Panc1 (cell line): ENCODE measurements around the gene KASH5. TPM values are rescaled to one million over a fixed set of nuclear protein-coding genes. Genes with fewer than 3 reads are reported as not detected.
A peak's percentile ranks its signal among the peaks of the same experiment; 100 is the strongest.

ENCODE experiments used
- ATAC-seq: fragments of 200-7000 bp; cut with Tn5 transposase; 2 replicates; pipeline ENCODE4 v1.9.1; 2020; ENCODE audit warnings: mild to moderate bottlenecking, moderate library complexity
- Bru-seq: library from RNA; stranded (reverse); fragments of 400-500 nt; gene quantifications from one replicate; lab custom pipeline; 2021; lab: Mats Ljungman, UMichigan
- BruChase-seq, 2 experiments: library from RNA; stranded (reverse); fragments of 400-500 nt; gene quantifications; one replicate each; lab custom pipeline; 2021; lab: Mats Ljungman, UMichigan
- BruUV-seq: library from RNA; stranded (reverse); fragments of 400-500 nt; replicated peaks from 2 replicates; lab custom pipeline; 2021; lab: Mats Ljungman, UMichigan
- CTCF ChIA-PET: fragments of 300-600 bp; sonication (Branson Sonifier 250); formaldehyde crosslinking; loops from one replicate; lab custom pipeline; 2022; ENCODE audit warnings: antibody characterized with exemption; lab: Charles Lee
- POLR2A ChIA-PET: fragments of 300-600 bp; sonication (Branson Sonifier 250); formaldehyde crosslinking; loops from one replicate; lab custom pipeline; 2022; ENCODE audit warnings: antibody characterized with exemption; lab: Charles Lee
- DNase-seq: peaks from one replicate; pipeline ENCODE4 v3.0.0-alpha.2; 2010; ENCODE audit warnings: low read depth, low spot score
- H3K27ac ChIP-seq: 2 replicates; pipeline ENCODE4 v1.5.1; 2011; ENCODE audit warnings: mild to moderate bottlenecking, low read length, inconsistent platforms
- H3K27me3 ChIP-seq: fragments of 200-500 bp; sonication (Bioruptor generic); 2 replicates; pipeline ENCODE4 v1.6.0; 2014; ENCODE audit warnings: low read length, inconsistent platforms; ENCODE audit not compliant: control insufficient read depth, insufficient read depth
- H3K36me3 ChIP-seq: fragments of 200-500 bp; sonication (Bioruptor generic); 2 replicates; pipeline ENCODE4 v1.5.1; 2014; ENCODE audit warnings: inconsistent platforms, mild to moderate bottlenecking, low read length, moderate library complexity; ENCODE audit not compliant: control insufficient read depth, insufficient read depth
- H3K4me1 ChIP-seq: 2 replicates; pipeline ENCODE4 v1.5.1; 2011; ENCODE audit warnings: inconsistent platforms, mild to moderate bottlenecking, low read length, moderate library complexity; ENCODE audit not compliant: control insufficient read depth, insufficient read depth
- H3K4me3 ChIP-seq, 2 experiments: 2 replicates each; pipeline ENCODE4 v1.5.1; 2011 to 2012; ENCODE audit warnings: low read depth in 2 of 2, low read length in 2 of 2, mild to moderate bottlenecking in 2 of 2, inconsistent platforms in 1 of 2, moderate library complexity in 1 of 2
- H3K9me3 ChIP-seq: fragments of 200-500 bp; sonication (Bioruptor generic); 2 replicates; pipeline ENCODE4 v1.5.1; 2014; ENCODE audit warnings: low read depth, mild to moderate bottlenecking, inconsistent platforms, low read length, moderate library complexity; ENCODE audit not compliant: control insufficient read depth, insufficient read depth
- CTCF ChIP-seq: fragments of 450-650 bp; IDR thresholded peaks from 2 replicates; pipeline ENCODE4 v1.5.1; 2017; ENCODE audit warnings: mild to moderate bottlenecking
- POLR2AphosphoS5 ChIP-seq: IDR thresholded peaks from 2 replicates; pipeline ENCODE4 v1.6.1; 2012; ENCODE audit warnings: mild to moderate bottlenecking, low read depth, low read length, moderate library complexity
- REST ChIP-seq, 2 experiments: IDR thresholded peaks; 2 replicates each; pipeline ENCODE4 v1.6.1; 2011 to 2012; ENCODE audit warnings: low read depth in 2 of 2, control low read depth in 1 of 2, low read length in 1 of 2, mild to moderate bottlenecking in 1 of 2, moderate library complexity in 1 of 2; ENCODE audit not compliant: insufficient read depth in 1 of 2
- SIN3A ChIP-seq: IDR thresholded peaks from 2 replicates; pipeline ENCODE4 v1.6.1; 2012; ENCODE audit warnings: low read depth, mild to moderate bottlenecking, low read length, moderate library complexity, borderline replicate concordance; ENCODE audit not compliant: insufficient read depth
- TCF7L2 ChIP-seq: IDR thresholded peaks from 2 replicates; pipeline ENCODE4 v1.6.1; 2011; ENCODE audit warnings: mild to moderate bottlenecking, low read depth, low read length, inconsistent platforms
- in situ Hi-C: cut with HindIII; loops from 2 replicates; pipeline ENCODE4 v1.10.0; 2016; ENCODE audit warnings: low sequenced_read_pairs, low pct_unique_long_range_greater_than_20kb
- intact Hi-C: fragments of 100-400 bp; cut with micrococcal nuclease; formaldehyde crosslinking; loops from one replicate; pipeline ENCODE4 v1.10.0; 2022; ENCODE audit not compliant: unreplicated experiment
- long read RNA-seq: library from polyadenylated mRNA; unstranded; transcript quantifications from one replicate; pipeline ENCODE4 v2.0.0, GENCODE V29; 2021; ENCODE audit not compliant: unreplicated experiment
- polyA plus RNA-seq: library from polyadenylated mRNA; unstranded; fragments of >200 nt; gene quantifications from one replicate; pipeline ENCODE4 v1.2.1, GENCODE V29; 2012; ENCODE audit warnings: missing spikeins; ENCODE audit not compliant: insufficient read length
- total RNA-seq: library from RNA; stranded (reverse); gene quantifications from one replicate; pipeline ENCODE4 v1.2.1, GENCODE V29; 2021; ENCODE audit not compliant: unreplicated experiment

KASH5 gene
- not detected for total RNA-seq
- 0.29 TPM for polyA plus RNA-seq
- Bru-seq, nascent RNA = percentile 12 among the genes with signal in this experiment
- percentile 9 among the genes with signal in this experiment for BruChase-seq, experiment 1, labeled RNA remaining after a 2-hour chase
- BruChase-seq, experiment 2, labeled RNA remaining after a 6-hour chase = percentile 6 among the genes with signal in this experiment
- long read RNA-seq = 0 reads

GRCh38 chr19:49387936-49388372 is at the start of gene KASH5:
Gene KASH5, plus strand, starts transcription at chr19:49388249. Its CDS starts 2,635 bp downstream, at chr19:49390884.
- peak; percentile 51; the same call in 1 of the 2 replicates for ATAC-seq
- DNase-seq = no peak
- ChIA-PET POLR2A (no interaction called here), CTCF (interaction anchor here (1.0 kb wide), 1 partner anchor 54 kb away, joined by 3 read pairs; no protein-coding TSS in a partner anchor)
- Histone ChIP-seq H3K27me3 (no peaks in the 10 kb centered on the region), H3K36me3 (no peaks in the 10 kb centered on the region), H3K4me3 (peak within 1 kb of the TSS; percentile 15 to 37; a peak in 3 of 4 replicates), H3K9me3 (peaks cover 1% of the 10 kb centered on the region; the same call in 1 of the 2 replicates), H3K27ac (peak within 1 kb of the TSS; percentile 65), H3K4me1 (no peaks in the 10 kb centered on the region)
- intact Hi-C loops (no loop called here), in situ Hi-C loops (no loop called here)
- no TSS peak for BruUV-seq
- TF ChIP-seq CTCF = no peak
- TF ChIP-seq SIN3A = no peak
- no peak for TF ChIP-seq TCF7L2
- TF ChIP-seq REST (IDR thresholded peaks at IDR 0.05; ENCODE audit: insufficient read depth in 1 of 2, low read depth in 2 of 2, low read length in 1 of 2) = no peak
- TF ChIP-seq POLR2AphosphoS5 = no peak

GRCh38 chr19:49338691-49339300 is 49.3 kb upstream of the KASH5 start:
- Histone ChIP-seq H3K36me3 (no peaks in the 10 kb centered on the region), H3K4me3 (peak overlapping the region; percentile 33 to 64), H3K27me3 (no peaks in the 10 kb centered on the region), H3K27ac (no peak overlapping the region), H3K4me1 (peaks cover 3% of the 10 kb centered on the region; the same call in 1 of the 2 replicates), H3K9me3 (no peaks in the 10 kb centered on the region)
- CTCF ChIA-PET = no interaction called here
- POLR2A ChIA-PET = no interaction called here
- TF ChIP-seq SIN3A = no peak
- TF ChIP-seq CTCF = no peak
- no peak for TF ChIP-seq REST (IDR thresholded peaks at IDR 0.05; ENCODE audit: insufficient read depth in 1 of 2, low read depth in 2 of 2, low read length in 1 of 2)
- DNase-seq = no peak
- peak; percentile 66 for ATAC-seq
- in situ Hi-C loops (no loop called here), intact Hi-C loops (no loop called here)
- BruUV-seq = no TSS peak
